ENCODE data around the gene CATSPERZ. TPM values are rescaled to one million over a fixed set of nuclear protein-coding genes. Genes with fewer than 3 reads are reported as not detected.

Gene CATSPERZ
- total and polyA plus RNA-seq, 8 donors, result 0.18 to 11.3 (median 3.5) TPM; not detected in 4

- Histone ChIP-seq H3K27me3 (no peaks in the 10 kb centered on the region), H3K27ac (peak overlapping the region; percentile 75 to 81 (median 77)), H3K36me3 (peaks cover 0 to 14% (median 0%) of the 10 kb centered on the region in 4 donors), H3K9me3 (no peaks in the 10 kb centered on the region), H3K4me3 (peak overlapping the region; percentile 30 to 44 (median 34)), H3K4me1 (peaks cover 13 to 45% (median 32%) of the 10 kb centered on the region in 4 donors)
- peak; percentile 96 for DNase-seq
- intact Hi-C loops (cut with DNase I; ENCODE audit: low total_unique reads), result no loop called here
- 16 to 38% (median 19%) methylated on average over 22 to 55 of the region's 55 CpGs for WGBS, 5 donors
- peak; percentile 51 to 82 (median 76) for TF ChIP-seq POLR2AphosphoS5 (IDR thresholded peaks at IDR 0.05)
- TF ChIP-seq EP300 (IDR thresholded peaks at IDR 0.05), result no peak
- TF ChIP-seq, protein P1, sequence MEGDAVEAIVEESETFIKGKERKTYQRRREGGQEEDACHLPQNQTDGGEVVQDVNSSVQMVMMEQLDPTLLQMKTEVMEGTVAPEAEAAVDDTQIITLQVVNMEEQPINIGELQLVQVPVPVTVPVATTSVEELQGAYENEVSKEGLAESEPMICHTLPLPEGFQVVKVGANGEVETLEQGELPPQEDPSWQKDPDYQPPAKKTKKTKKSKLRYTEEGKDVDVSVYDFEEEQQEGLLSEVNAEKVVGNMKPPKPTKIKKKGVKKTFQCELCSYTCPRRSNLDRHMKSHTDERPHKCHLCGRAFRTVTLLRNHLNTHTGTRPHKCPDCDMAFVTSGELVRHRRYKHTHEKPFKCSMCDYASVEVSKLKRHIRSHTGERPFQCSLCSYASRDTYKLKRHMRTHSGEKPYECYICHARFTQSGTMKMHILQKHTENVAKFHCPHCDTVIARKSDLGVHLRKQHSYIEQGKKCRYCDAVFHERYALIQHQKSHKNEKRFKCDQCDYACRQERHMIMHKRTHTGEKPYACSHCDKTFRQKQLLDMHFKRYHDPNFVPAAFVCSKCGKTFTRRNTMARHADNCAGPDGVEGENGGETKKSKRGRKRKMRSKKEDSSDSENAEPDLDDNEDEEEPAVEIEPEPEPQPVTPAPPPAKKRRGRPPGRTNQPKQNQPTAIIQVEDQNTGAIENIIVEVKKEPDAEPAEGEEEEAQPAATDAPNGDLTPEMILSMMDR (IDR thresholded peaks at IDR 0.05), result peak in 5 of 7 experiments; percentile 37 to 66 (median 50)
- peak in 1 of 4 donors; percentile 23 for TF ChIP-seq POLR2A (IDR thresholded peaks at IDR 0.05)
Measured at GRCh38 chr11:64341851-64342791, 42.0 kb downstream of the CATSPERZ start.

- H3K27ac ChIP-seq, result peak overlapping the region; percentile 38 to 81 (median 77)
- intact Hi-C loops (cut with DNase I; ENCODE audit: low total_unique reads), result no loop called here
Measured at GRCh38 chr11:64342869-64343745, 42.9 kb downstream of the CATSPERZ start.

GRCh38 chr11:64343767-64344559 lies 43.8 kb downstream of the CATSPERZ start:
- Histone ChIP-seq H3K4me3 (no peak overlapping the region), H3K4me1 (peaks cover 13 to 55% (median 39%) of the 10 kb centered on the region in 4 donors), H3K36me3 (peaks cover 0 to 14% (median 0%) of the 10 kb centered on the region in 4 donors), H3K9me3 (no peaks in the 10 kb centered on the region), H3K27ac (no peak overlapping the region), H3K27me3 (no peaks in the 10 kb centered on the region)
- peak; percentile 33 to 44 for DNase-seq
- 72 to 85% (median 83%) methylated on average over 9 to 18 of the region's 18 CpGs for WGBS, 5 donors
- intact Hi-C loops (cut with DNase I; ENCODE audit: low total_unique reads), result no loop called here
- TF ChIP-seq POLR2AphosphoS5 (IDR thresholded peaks at IDR 0.05) (no peak), POLR2A (IDR thresholded peaks at IDR 0.05) (no peak), EP300 (IDR thresholded peaks at IDR 0.05) (no peak)
- TF ChIP-seq, protein P1 (IDR thresholded peaks at IDR 0.05), result no peak

More at GRCh38 chr11:64342869-64343745, 42.9 kb downstream of the CATSPERZ start:
- WGBS, 5 donors, result 46 to 59% (median 54%) methylated on average over 26 to 29 of the region's 29 CpGs
- peaks cover 0 to 14% (median 0%) of the 10 kb centered on the region in 4 donors for H3K36me3 ChIP-seq
- no peaks in the 10 kb centered on the region for H3K9me3 ChIP-seq
- no peaks in the 10 kb centered on the region for H3K27me3 ChIP-seq
- H3K4me3 ChIP-seq, result peak overlapping the region; percentile 30 to 44 (median 34)
- no peak for TF ChIP-seq POLR2A (IDR thresholded peaks at IDR 0.05)
- no peak for TF ChIP-seq POLR2AphosphoS5 (IDR thresholded peaks at IDR 0.05)
- TF ChIP-seq, protein P1 (IDR thresholded peaks at IDR 0.05), result no peak
- TF ChIP-seq EP300 (IDR thresholded peaks at IDR 0.05), result no peak
- DNase-seq, result peak in 1 of 2 donors; percentile 38
- peaks cover 13 to 52% (median 37%) of the 10 kb centered on the region in 4 donors for H3K4me1 ChIP-seq
